Measurements from ENCODE around the gene BHLHE40. TPM values are rescaled to one million over a fixed set of nuclear protein-coding genes. Genes with fewer than 3 reads are reported as not detected.

The BHLHE40 gene
- total and polyA plus RNA-seq, 2 of the 13 experiments (the other 11 are each of a cell fraction or from before 2014, with no cell fraction given): 1.8 to 51.0 TPM

GRCh38 chr3:4977853-4978203 is 1.4 kb upstream of the BHLHE40 start:
- FAIRE-seq (peak; percentile 4), DNase-seq (ENCODE audit: low spot score) (no peak), ATAC-seq (no peak)
- H3K4me2 ChIP-seq (ENCODE audit: low read depth, low read length): peak overlapping the region; percentile 97
- H3K9me3 ChIP-seq (ENCODE audit: low read length): no peaks in the 10 kb centered on the region
- peak overlapping the region; percentile 89 for H3K9ac ChIP-seq (ENCODE audit: insufficient read depth, low read depth, low read length)
- in situ Hi-C loops (cut with HindIII; ENCODE audit: extremely low pct_ligation_motif_present, low pct_unique_long_range_greater_than_20kb): no loop called here
- ChIA-PET POLR2A (interaction anchor here (1.1 to 3.8 kb wide), 5 partner anchors 8 to 257 kb away, joined by 4 to 20 read pairs (median 5); no protein-coding TSS in a partner anchor), CTCF (ENCODE audit: low intra/inter-chr PET ratio, low total read pairs) (no interaction called here)
- H2AFZ ChIP-seq (ENCODE audit: low read length): no peak overlapping the region
- peaks cover 34% of the 10 kb centered on the region for H3K79me2 ChIP-seq (ENCODE audit: insufficient read depth, low read length)
- H3K36me3 ChIP-seq (replicated peaks in 1 of 2; ENCODE audit: control insufficient read depth in 1 of 2, insufficient read depth in 2 of 2, low read length in 2 of 2): peaks cover 2 to 15% of the 10 kb centered on the region in 2 experiments; a peak in 4 of 5 replicates
- H3K27ac ChIP-seq (ENCODE audit: extremely low read length, insufficient read depth, low read length): peak overlapping the region; percentile 100
- peaks cover 26% of the 10 kb centered on the region for H3K4me1 ChIP-seq (ENCODE audit: insufficient read depth, low read length)
- intact Hi-C loops (cut with micrococcal nuclease; ENCODE audit: unreplicated experiment): loop anchor here (2.0 to 5.0 kb wide), 5 partner anchors 49 to 321 kb away; partner anchors contain the start of gene ARL8B
- 2% methylated on average over 13 of the region's 13 CpGs for WGBS (ENCODE audit: low lambda C conversion rate)
- H3K27me3 ChIP-seq (ENCODE audit: control insufficient read depth in 1 of 2, insufficient read depth in 2 of 2, low read length in 2 of 2): no peaks in the 10 kb centered on the region; a peak in 1 of 5 replicates
- peak overlapping the region; percentile 45 to 95 (median 57) for H3K4me3 ChIP-seq (replicated peaks in 1 of 3; ENCODE audit: insufficient read depth in 1 of 3, low read depth in 2 of 3, low read length in 3 of 3)
- peaks cover 23% of the 10 kb centered on the region for H4K20me1 ChIP-seq (ENCODE audit: insufficient read depth, low read length)
- BruUV-seq (replicated peaks): TSS peak; percentile 92
- TF ChIP-seq MBNL3 (CRISPR knock-in tag; conservative IDR thresholded peaks at IDR 0.05) (no peak), HNRNPL (IDR thresholded peaks at IDR 0.05; ENCODE audit: low read depth, low read length) (no peak), ZEB1 (IDR thresholded peaks at IDR 0.05; ENCODE audit: insufficient replicate concordance, low read depth) (no peak), ZMYM3 (CRISPR knock-in tag; IDR thresholded peaks at IDR 0.05) (no peak), MED13 (CRISPR knock-in tag; IDR thresholded peaks at IDR 0.05) (no peak), THRA (CRISPR knock-in tag; IDR thresholded peaks at IDR 0.05; ENCODE audit: borderline replicate concordance) (no peak), GLI4 (CRISPR knock-in tag; IDR thresholded peaks at IDR 0.05; ENCODE audit: borderline replicate concordance) (no peak), THAP11 (CRISPR knock-in tag; IDR thresholded peaks at IDR 0.05) (no peak; the same call in 1 of the 2 replicates), ZNF746 (CRISPR knock-in tag; IDR thresholded peaks at IDR 0.05) (no peak), JUNB (CRISPR knock-in tag; IDR thresholded peaks at IDR 0.05; ENCODE audit: borderline replicate concordance) (no peak), POLR2AphosphoS5 (IDR thresholded peaks at IDR 0.05; ENCODE audit: low read depth, low read length) (peak; percentile 46; the same call in 1 of the 2 replicates), ZMAT5 (CRISPR knock-in tag; IDR thresholded peaks at IDR 0.05; ENCODE audit: borderline replicate concordance, low read depth) (no peak), HNRNPK (IDR thresholded peaks at IDR 0.05; ENCODE audit: low read depth, low read length, poor library complexity, severe bottlenecking) (no peak), U2AF1 (optimal IDR thresholded peaks at IDR 0.05; ENCODE audit: low read depth, low read length) (no peak), NFATC3 (CRISPR knock-in tag; IDR thresholded peaks at IDR 0.05) (0 out of 2 replicates have a peak, but pooled peaks have one; percentile 39), PLRG1 (conservative IDR thresholded peaks at IDR 0.05) (no peak), NFE2 (CRISPR knock-in tag; IDR thresholded peaks at IDR 0.05) (no peak), NFE2L1 (CRISPR knock-in tag; IDR thresholded peaks at IDR 0.05; ENCODE audit: borderline replicate concordance) (no peak), CEBPB (IDR thresholded peaks at IDR 0.05; ENCODE audit: borderline replicate concordance, low read depth, low read length) (peak; percentile 66), SNAPC2 (CRISPR knock-in tag; IDR thresholded peaks at IDR 0.05) (peak; percentile 66; the same call in 1 of the 2 replicates), EED (CRISPR knock-in tag; IDR thresholded peaks at IDR 0.05) (no peak), ZSCAN29 (CRISPR knock-in tag; conservative IDR thresholded peaks at IDR 0.05) (no peak; the same call in 1 of the 2 replicates), ZNF784 (CRISPR knock-in tag; IDR thresholded peaks at IDR 0.05; ENCODE audit: borderline replicate concordance) (no peak), MEIS2 (CRISPR knock-in tag; IDR thresholded peaks at IDR 0.05) (no peak), SMAD1 (CRISPR knock-in tag; IDR thresholded peaks at IDR 0.05; ENCODE audit: borderline replicate concordance, low read depth) (0 out of 2 replicates have a peak, but pooled peaks have one; percentile 3), REL (CRISPR knock-in tag; conservative IDR thresholded peaks at IDR 0.05) (no peak)
